ENCODE measurements around the gene SSH2.

DNA sequence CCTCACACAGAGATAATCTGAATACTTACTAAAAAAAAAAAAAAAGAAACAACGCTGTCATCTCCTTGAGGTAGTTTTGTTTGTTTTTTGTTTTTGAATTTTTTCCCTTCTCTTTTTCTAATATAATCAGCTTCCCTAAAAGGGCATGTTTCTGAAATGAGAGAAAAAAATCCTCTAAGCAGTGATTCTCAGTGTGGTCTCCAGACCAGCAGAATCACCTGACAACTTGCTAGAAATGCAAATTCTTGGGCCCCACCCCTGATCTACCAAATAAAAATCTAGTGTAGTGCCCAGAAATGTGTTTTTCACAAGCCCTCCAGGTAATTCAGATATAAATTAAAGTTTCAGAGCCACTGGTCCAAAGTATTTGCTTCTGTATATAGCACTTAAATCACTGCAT is 65.4 kb downstream of the SSH2 start:
- TF ChIP-seq, protein P1, sequence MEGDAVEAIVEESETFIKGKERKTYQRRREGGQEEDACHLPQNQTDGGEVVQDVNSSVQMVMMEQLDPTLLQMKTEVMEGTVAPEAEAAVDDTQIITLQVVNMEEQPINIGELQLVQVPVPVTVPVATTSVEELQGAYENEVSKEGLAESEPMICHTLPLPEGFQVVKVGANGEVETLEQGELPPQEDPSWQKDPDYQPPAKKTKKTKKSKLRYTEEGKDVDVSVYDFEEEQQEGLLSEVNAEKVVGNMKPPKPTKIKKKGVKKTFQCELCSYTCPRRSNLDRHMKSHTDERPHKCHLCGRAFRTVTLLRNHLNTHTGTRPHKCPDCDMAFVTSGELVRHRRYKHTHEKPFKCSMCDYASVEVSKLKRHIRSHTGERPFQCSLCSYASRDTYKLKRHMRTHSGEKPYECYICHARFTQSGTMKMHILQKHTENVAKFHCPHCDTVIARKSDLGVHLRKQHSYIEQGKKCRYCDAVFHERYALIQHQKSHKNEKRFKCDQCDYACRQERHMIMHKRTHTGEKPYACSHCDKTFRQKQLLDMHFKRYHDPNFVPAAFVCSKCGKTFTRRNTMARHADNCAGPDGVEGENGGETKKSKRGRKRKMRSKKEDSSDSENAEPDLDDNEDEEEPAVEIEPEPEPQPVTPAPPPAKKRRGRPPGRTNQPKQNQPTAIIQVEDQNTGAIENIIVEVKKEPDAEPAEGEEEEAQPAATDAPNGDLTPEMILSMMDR (IDR thresholded peaks at IDR 0.05; ENCODE audit: low read depth, low read length), result no peak
- no peak for TF ChIP-seq EZH2phosphoT487 (IDR thresholded peaks at IDR 0.05; ENCODE audit: low read depth)

All from OCI-LY3 (cell line).